NCI-H526 treated with DMSO at 0.1 percent for 48 hours (cell line): ENCODE data around the gene CSTF3.

Experiments used
- DNase-seq: peaks from one replicate; lab custom pipeline; 2025; lab: John Stamatoyannopoulos, UW

CSTF3 gene

DNA sequence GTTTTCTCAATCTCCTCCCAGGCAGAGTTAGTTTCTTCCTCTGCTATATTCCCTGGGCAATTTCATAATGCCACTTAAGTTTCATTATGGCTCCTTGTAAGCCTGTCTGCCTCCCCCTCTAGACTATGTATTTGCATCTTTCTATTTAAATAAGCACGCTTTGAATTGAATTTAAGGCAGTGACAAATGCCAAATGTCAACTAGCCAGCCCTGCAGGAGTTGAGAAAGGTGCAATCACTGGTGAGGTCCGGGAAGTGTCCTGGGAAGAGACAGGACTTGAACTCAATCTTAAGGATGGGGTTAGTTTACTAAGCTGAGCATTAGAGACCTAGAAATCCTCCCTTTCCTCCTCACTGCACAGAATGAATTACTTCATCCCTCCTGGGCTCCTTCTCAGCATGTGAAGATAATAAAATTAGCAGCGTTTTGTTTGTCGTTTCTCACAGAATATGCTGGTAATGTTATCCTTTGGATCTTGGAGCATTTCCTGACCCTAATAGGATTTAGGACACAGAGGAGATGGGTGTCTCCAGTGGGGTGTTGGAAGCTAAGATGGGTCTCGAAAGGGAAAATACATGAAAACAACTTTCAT, 120.3 kb downstream of the CSTF3 start:
- DNase-seq: peak; percentile 22

DNA sequence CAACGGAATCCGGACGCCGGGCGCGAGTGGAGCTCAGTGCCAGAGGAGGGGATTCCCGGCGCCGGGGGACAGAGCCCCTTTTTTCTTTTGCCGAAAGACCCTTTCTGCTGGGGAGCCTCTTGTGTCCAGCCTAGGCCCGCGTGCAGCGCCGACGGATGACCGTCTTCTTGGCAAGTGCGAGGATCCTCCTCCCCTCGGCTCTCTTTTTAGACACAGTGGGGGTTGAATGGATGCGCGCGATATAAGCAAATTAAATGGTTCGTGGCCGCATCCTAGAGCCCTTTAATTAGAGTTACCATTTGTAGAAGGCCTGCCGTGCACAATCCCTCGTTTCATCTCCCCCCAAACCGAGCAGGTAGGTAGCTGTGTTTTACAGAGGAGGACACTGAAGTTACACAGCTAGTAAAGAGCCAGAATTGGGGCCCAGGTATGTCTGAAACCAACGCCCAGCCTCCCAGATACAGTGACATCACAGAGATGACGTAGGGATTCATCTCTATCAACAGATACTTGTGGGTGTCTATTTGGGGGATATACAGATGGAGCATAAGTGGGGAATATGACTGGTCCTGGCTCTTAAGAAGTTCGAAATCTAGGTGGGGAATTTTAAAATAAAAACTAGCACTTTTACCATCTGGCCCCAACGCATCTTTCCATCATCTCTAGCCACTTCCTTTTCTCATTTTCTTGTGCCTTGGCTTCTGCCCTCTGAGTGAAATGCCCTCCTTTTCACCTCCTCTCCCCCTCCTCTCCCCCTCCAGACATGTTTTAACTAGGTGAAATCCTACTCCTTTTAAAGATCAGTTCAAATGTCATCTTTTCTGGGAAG, 121.0 kb downstream of the CSTF3 start:
- peak; percentile 81 for DNase-seq

DNA sequence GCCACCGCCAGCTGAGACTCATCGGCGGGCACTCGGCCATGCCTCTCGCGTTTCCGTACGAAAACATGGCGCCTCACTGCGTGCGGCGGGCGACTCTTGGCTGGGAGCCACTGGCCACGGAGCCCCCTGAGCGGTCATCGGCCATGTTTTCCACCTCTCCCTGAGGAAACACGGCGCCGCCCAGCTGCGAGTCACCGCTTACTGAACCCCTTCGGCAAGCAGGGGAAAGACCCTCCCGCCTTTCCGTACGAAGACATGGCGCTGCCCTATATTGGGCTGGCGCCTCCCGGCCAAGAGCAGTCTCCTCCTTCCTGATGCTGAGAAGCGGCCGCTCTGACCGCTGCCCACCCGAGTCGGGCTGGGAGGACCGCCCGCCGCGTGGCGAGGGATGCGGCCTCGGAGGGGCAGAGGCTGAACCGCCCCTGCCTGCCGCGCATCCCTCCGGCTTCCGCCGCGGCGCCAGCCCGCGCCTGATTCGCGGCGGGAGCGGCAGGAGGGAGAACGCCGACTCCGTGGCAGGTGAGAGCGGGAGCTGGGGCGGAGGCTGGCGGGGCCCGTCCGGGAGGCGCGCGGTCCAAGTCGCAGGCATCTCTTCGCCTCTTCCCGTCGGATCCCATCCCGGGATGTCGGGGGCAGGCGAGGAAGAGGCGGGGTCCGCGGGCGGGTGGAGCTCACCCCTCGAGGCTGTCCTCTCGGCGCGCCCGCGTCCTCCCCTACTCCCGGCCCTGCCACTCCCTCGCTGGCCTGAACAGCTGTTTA, 121.8 kb downstream of the CSTF3 start, which contains the start of gene TCP11L1:
TCP11L1 (plus strand) TSS at position 299 of the 759 bp plus-strand sequence. CDS start 4,202 bp downstream, outside the sequence.
- peak; percentile 93 for DNase-seq

DNA sequence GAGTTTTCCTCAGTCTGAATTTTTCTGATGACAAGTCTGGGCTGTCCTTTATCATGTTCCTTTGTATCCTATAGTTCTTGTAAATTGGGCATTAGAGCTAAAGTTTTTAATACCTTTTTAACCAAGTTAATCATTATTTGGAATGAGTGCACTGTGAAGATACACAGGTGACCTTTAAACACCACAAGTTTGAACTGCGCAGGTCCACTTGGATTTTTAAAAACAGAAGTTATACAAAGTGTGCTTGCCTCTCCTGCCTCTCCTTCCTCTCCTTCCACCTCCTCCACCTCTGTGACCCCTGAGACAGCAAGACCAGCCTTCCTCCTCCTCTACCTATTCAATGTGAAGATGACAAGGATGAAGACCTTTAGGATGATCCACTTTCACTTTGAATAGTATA, 126.3 kb downstream of the CSTF3 start:
- DNase-seq: no peak
